Smooth muscle cell (in vitro differentiated cells): Measurements from ENCODE around the gene EXOC1L. TPM values are rescaled to one million over a fixed set of nuclear protein-coding genes. Genes with fewer than 3 reads are reported as not detected.

Experiments used
- DNase-seq: peaks from one replicate; lab custom pipeline; 2025; ENCODE audit not compliant: unreplicated experiment; lab: John Stamatoyannopoulos, UW
- H2AFZ ChIP-seq: fragments of 200-600 bp; sonication (generic); 2 replicates; pipeline ENCODE4 v1.6.0; 2016; ENCODE audit warnings: antibody characterized with exemption, low read depth, mild to moderate bottlenecking
- H3F3A ChIP-seq: fragments of 200-600 bp; sonication (generic); 2 replicates; pipeline ENCODE4 v1.6.0; 2017; ENCODE audit warnings: antibody characterized with exemption, low read depth
- H3K27ac ChIP-seq: fragments of 200-600 bp; sonication (generic); 2 replicates; pipeline ENCODE4 v1.5.1; 2016; ENCODE audit warnings: low read depth, mild to moderate bottlenecking
- H3K27me3 ChIP-seq: fragments of 200-600 bp; sonication (generic); 2 replicates; pipeline ENCODE4 v1.6.1; 2016; ENCODE audit warnings: low read depth, mild to moderate bottlenecking
- H3K36me3 ChIP-seq: fragments of 200-600 bp; sonication (generic); 2 replicates; pipeline ENCODE4 v1.5.1; 2016; ENCODE audit warnings: low read depth
- H3K4me1 ChIP-seq: fragments of 200-600 bp; sonication (generic); 2 replicates; pipeline ENCODE4 v1.5.1; 2016; ENCODE audit warnings: low read depth
- H3K4me2 ChIP-seq: fragments of 200-600 bp; sonication (generic); 2 replicates; pipeline ENCODE4 v1.6.0; 2016; ENCODE audit warnings: mild to moderate bottlenecking
- H3K4me3 ChIP-seq: fragments of 200-600 bp; sonication (generic); 2 replicates; pipeline ENCODE4 v1.5.1; 2016; ENCODE audit warnings: mild to moderate bottlenecking
- H3K79me2 ChIP-seq: fragments of 200-600 bp; sonication (generic); 2 replicates; pipeline ENCODE4 v1.6.0; 2016; ENCODE audit warnings: low read depth, mild to moderate bottlenecking
- H3K9ac ChIP-seq: fragments of 200-600 bp; sonication (generic); 2 replicates; pipeline ENCODE4 v1.6.0; 2016; ENCODE audit warnings: low read depth
- H3K9me3 ChIP-seq: fragments of 200-600 bp; sonication (generic); replicated peaks from 2 replicates; pipeline ENCODE4 v1.5.1; 2016; ENCODE audit warnings: low read depth
- H4K20me1 ChIP-seq: fragments of 200-600 bp; sonication (generic); 2 replicates; pipeline ENCODE4 v1.6.0; 2016; ENCODE audit warnings: low read depth
- CTCF ChIP-seq: fragments of 200-600 bp; sonication (generic); IDR thresholded peaks from 2 replicates; pipeline ENCODE4 v1.5.1; 2017; ENCODE audit warnings: borderline replicate concordance, mild to moderate bottlenecking, antibody characterized with exemption; ENCODE audit not compliant: insufficient read depth, poor library complexity, severe bottlenecking
- WGBS: methylation state at CpG from one replicate; pipeline ENCODE4 v1.1.7; 2016; ENCODE audit warnings: low lambda C conversion rate; 5-methylcytosine and 5-hydroxymethylcytosine counted together
- polyA plus RNA-seq: library from polyadenylated mRNA; unstranded; fragments of >200 nt; fragmentation: Nextera tagmentation; extraction: Ambion mirVana; gene quantifications from 2 replicates; pipeline ENCODE4 v1.2.1, GENCODE V29; 2016
- total RNA-seq: library from RNA; depleted of rRNA; stranded (reverse); fragments of >200 nt; gene quantifications from 2 replicates; pipeline ENCODE4 v1.2.3, GENCODE V29; 2014

EXOC1L gene
- total and polyA plus RNA-seq, 2 experiments from 2014 or later = not detected

DNA sequence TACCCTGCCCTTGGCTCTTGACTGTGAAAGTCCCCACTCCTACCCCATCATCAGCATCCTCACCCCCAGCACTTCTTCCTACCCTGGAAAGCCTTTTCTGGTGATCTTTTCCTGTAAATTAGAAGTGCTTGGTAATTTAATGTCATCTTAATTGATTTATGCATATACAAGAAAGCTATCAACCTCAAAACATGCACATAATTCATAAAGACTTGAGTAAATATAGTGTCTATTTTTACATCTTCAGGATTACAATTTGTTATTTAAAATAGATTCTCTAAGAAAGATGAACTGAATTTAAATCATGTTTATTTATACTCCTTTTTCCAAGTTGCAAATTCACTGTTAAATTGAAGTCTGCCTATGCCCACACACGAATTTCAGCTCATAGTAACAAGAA, 36.0 kb upstream of the EXOC1L start:
- no peak overlapping the region for H3K4me2 ChIP-seq
- WGBS = 78% methylated on average over 1 of the region's 1 CpG
- TF ChIP-seq CTCF = no peak
- H3F3A ChIP-seq = no peaks in the 10 kb centered on the region
- H3K4me3 ChIP-seq = no peak overlapping the region
- no peaks in the 10 kb centered on the region for H3K79me2 ChIP-seq
- no peak for DNase-seq
- no peaks in the 10 kb centered on the region for H3K9me3 ChIP-seq
- H3K9ac ChIP-seq = no peak overlapping the region
- no peak overlapping the region for H2AFZ ChIP-seq
- H4K20me1 ChIP-seq = no peaks in the 10 kb centered on the region
- no peaks in the 10 kb centered on the region for H3K4me1 ChIP-seq
- no peaks in the 10 kb centered on the region for H3K27me3 ChIP-seq
- no peaks in the 10 kb centered on the region for H3K36me3 ChIP-seq
- H3K27ac ChIP-seq = no peak overlapping the region

DNA sequence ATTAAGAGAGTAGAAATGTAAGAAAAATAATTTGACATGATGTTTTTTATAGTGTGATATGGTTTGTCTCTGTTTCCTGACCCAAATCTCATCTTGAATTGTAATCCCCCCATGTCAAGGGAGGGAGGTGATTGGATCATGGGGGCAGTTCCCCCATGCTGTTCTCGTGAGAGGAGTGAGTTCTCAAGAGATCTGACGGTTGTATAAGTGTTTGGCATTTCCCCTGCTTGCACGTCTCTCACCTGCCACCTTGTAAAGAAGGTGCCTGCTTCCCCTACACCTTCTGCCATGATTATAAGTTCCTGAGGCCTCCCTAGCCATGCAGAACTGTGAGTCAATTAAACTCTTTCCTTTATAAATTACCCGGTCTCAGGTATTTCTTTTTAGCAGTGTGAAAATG, 34.8 kb upstream of the EXOC1L start:
- Histone ChIP-seq H4K20me1 (no peaks in the 10 kb centered on the region), H3K27me3 (no peaks in the 10 kb centered on the region), H3K27ac (no peak overlapping the region), H2AFZ (no peak overlapping the region), H3K4me2 (no peak overlapping the region), H3F3A (no peaks in the 10 kb centered on the region), H3K4me1 (no peaks in the 10 kb centered on the region), H3K36me3 (no peaks in the 10 kb centered on the region), H3K4me3 (no peak overlapping the region), H3K79me2 (no peaks in the 10 kb centered on the region), H3K9me3 (no peaks in the 10 kb centered on the region), H3K9ac (no peak overlapping the region)
- no peak for DNase-seq
- WGBS = 58% methylated on average over 4 of the region's 4 CpGs
- TF ChIP-seq CTCF = no peak

- no peak for DNase-seq
These were observed 27.9 kb upstream of the EXOC1L start for GRCh38 chr4:55791666-55792065.

More at GRCh38 chr4:55791666-55792065, 27.9 kb upstream of the EXOC1L start:
- H3K4me3 ChIP-seq = no peak overlapping the region
- no peaks in the 10 kb centered on the region for H3K27me3 ChIP-seq
- no peaks in the 10 kb centered on the region for H4K20me1 ChIP-seq
- H3K9me3 ChIP-seq = no peaks in the 10 kb centered on the region
- H2AFZ ChIP-seq = no peak overlapping the region
- 92% methylated on average over 2 of the region's 2 CpGs for WGBS
- H3K36me3 ChIP-seq = no peaks in the 10 kb centered on the region
- H3K27ac ChIP-seq = no peak overlapping the region
- H3K4me1 ChIP-seq = no peaks in the 10 kb centered on the region
- H3F3A ChIP-seq = no peaks in the 10 kb centered on the region
- no peaks in the 10 kb centered on the region for H3K79me2 ChIP-seq
- TF ChIP-seq CTCF = no peak
- no peak overlapping the region for H3K9ac ChIP-seq
- no peak overlapping the region for H3K4me2 ChIP-seq
